ENCODE results near the gene NXPH4. TPM values are rescaled to one million over a fixed set of nuclear protein-coding genes. Genes with fewer than 3 reads are reported as not detected.

The NXPH4 gene
- total RNA-seq, 2 donors from 2014 or later, result 0.81 TPM; not detected in 1

- Histone ChIP-seq H3K4me1 (ENCODE audit: control insufficient read depth in 1 of 2, low read depth in 2 of 2) (no peaks in the 10 kb centered on the region), H3K27ac (no peak overlapping the region), H3K4me3 (no peak overlapping the region), H3K36me3 (peaks cover 33% of the 10 kb centered on the region), H3K9me3 (no peaks in the 10 kb centered on the region), H3K27me3 (replicated peaks; ENCODE audit: insufficient read depth) (no peaks in the 10 kb centered on the region)
- DNase-seq (ENCODE audit: low spot score), result no peak
- no peak for TF ChIP-seq CTCF (IDR thresholded peaks at IDR 0.05)
- no peak for ATAC-seq (ENCODE audit: insufficient number of reproducible peaks, low FRiP score, low read depth)
Measured at GRCh38 chr12:57270966-57271470, 54.4 kb downstream of the NXPH4 start.

GRCh38 chr12:57272337-57273151 is 56.0 kb downstream of the NXPH4 start:
- Histone ChIP-seq H3K4me3 (no peak overlapping the region), H3K9me3 (no peaks in the 10 kb centered on the region), H3K36me3 (peaks cover 38% of the 10 kb centered on the region), H3K27ac (no peak overlapping the region), H3K4me1 (ENCODE audit: control insufficient read depth in 1 of 2, low read depth in 2 of 2) (no peaks in the 10 kb centered on the region), H3K27me3 (replicated peaks; ENCODE audit: insufficient read depth) (no peaks in the 10 kb centered on the region)
- DNase-seq (ENCODE audit: low spot score), result no peak
- ATAC-seq (ENCODE audit: insufficient number of reproducible peaks, low FRiP score, low read depth), result no peak
- TF ChIP-seq CTCF (IDR thresholded peaks at IDR 0.05), result no peak

- H3K9me3 ChIP-seq, result no peaks in the 10 kb centered on the region
- H3K27me3 ChIP-seq (replicated peaks; ENCODE audit: insufficient read depth), result no peaks in the 10 kb centered on the region
- peaks cover 38% of the 10 kb centered on the region for H3K36me3 ChIP-seq
- no peak for TF ChIP-seq CTCF (IDR thresholded peaks at IDR 0.05)
- H3K27ac ChIP-seq, result no peak overlapping the region
- no peaks in the 10 kb centered on the region for H3K4me1 ChIP-seq (ENCODE audit: control insufficient read depth in 1 of 2, low read depth in 2 of 2)
- no peak overlapping the region for H3K4me3 ChIP-seq
- no peak for ATAC-seq (ENCODE audit: insufficient number of reproducible peaks, low FRiP score, low read depth)
- DNase-seq (ENCODE audit: low spot score), result no peak
Measured at GRCh38 chr12:57273516-57273915, 56.9 kb downstream of the NXPH4 start.

Other genes with a start within 250 kb of the NXPH4 start
- gene ZBTB39, start 210.2 kb upstream of the NXPH4 start, total RNA-seq, result 1 to 10 TPM; 3.1 to 8.3 TPM
- not detected for gene TAC3, start 200.3 kb upstream of the NXPH4 start, total RNA-seq
- gene MYO1A, start 166.7 kb upstream of the NXPH4 start, total RNA-seq, result 1 to 10 TPM; 1.7 to 2.2 TPM
- gene NEMP1, start 138.0 kb upstream of the NXPH4 start, total RNA-seq, result 1 to 10 TPM; 6.6 to 6.9 TPM
- gene NAB2, start 127.7 kb upstream of the NXPH4 start, total RNA-seq, result 10 to 100 TPM; 30.5 to 39.3 TPM
- 100 to 1,000 TPM; 133 to 185 TPM for gene STAT6, start 105.4 kb upstream of the NXPH4 start, total RNA-seq
- gene LRP1, start 88.3 kb upstream of the NXPH4 start, total RNA-seq, result 100 to 1,000 TPM; 663 to 755 TPM
- gene LRP1-AS, start 69.2 kb upstream of the NXPH4 start, total RNA-seq, result not detected
- gene SHMT2, start 12.9 kb downstream of the NXPH4 start, total RNA-seq, result 10 to 100 TPM; 57.3 to 60.4 TPM
- under 1 TPM; 0.27 to 0.56 TPM for gene STAC3, start 34.4 kb downstream of the NXPH4 start, total RNA-seq
- gene R3HDM2, start 214.2 kb downstream of the NXPH4 start, total RNA-seq, result 10 to 100 TPM; 26.5 to 62.4 TPM
- not detected for gene INHBC, start 218.0 kb downstream of the NXPH4 start, total RNA-seq
- not detected for gene INHBE, start 238.5 kb downstream of the NXPH4 start, total RNA-seq
- 10 to 100 TPM in 1 of 2 donors, 1 to 10 TPM in 1; 1.7 to 13.0 TPM for gene GLI1, start 243.0 kb downstream of the NXPH4 start, total RNA-seq